Measurements from ENCODE around the gene DEUP1. TPM values are rescaled to one million over a fixed set of nuclear protein-coding genes. Genes with fewer than 3 reads are reported as not detected.

The DEUP1 gene
- total and polyA plus RNA-seq, 4 experiments from 2014 or later: not detected

DNA sequence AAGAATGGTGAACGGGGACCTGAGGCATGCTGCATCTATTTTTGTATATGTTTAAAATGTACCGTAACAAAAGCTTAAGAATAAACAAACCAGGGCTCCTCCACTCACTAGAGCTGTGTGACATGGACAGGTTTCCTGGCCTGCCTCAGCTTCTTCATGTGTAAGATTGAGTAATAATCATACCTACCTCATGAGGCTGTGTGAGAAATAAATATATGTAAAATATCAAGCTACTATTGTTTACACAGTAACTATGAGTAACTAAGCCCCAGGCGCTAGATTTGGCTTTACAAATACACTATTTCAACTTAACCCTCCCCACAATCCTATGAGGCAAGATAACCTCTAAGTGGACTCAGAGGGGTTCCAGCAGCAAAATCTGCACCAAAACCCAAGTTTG lies 146.3 kb downstream of the DEUP1 start:
- Mint-ChIP-seq H3K4me1 (no peaks in the 10 kb centered on the region), H3K27ac (no peak overlapping the region), H3K9me3 (peaks cover 0 to 2% (median 0%) of the 10 kb centered on the region in 8 donors), H3K4me3 (no peak overlapping the region), H3K27me3 (no peaks in the 10 kb centered on the region), H3K36me3 (peaks cover 25% of the 10 kb centered on the region in 2 donors)
- ChIA-PET POLR2A (ENCODE audit: partially characterized antibody) (no interaction called here), CTCF (ENCODE audit: partially characterized antibody) (no interaction called here)
- no peaks in the 10 kb centered on the region for H3K9me3 ChIP-seq (ENCODE audit: control insufficient read depth in 1 of 2, low read length in 2 of 2)
- no peaks in the 10 kb centered on the region for H3K4me1 ChIP-seq (ENCODE audit: insufficient read depth, low read length)
- DNase-seq: no peak
- H3K36me3 ChIP-seq (ENCODE audit: insufficient read depth, low read length): no peaks in the 10 kb centered on the region
- intact Hi-C loops (cut with micrococcal nuclease): no loop called here
- H3K27ac ChIP-seq (ENCODE audit: low read depth, low read length): no peak overlapping the region
- H3K4me3 ChIP-seq (ENCODE audit: low read length in 2 of 2): no peak overlapping the region
- no peaks in the 10 kb centered on the region for H3K27me3 ChIP-seq (ENCODE audit: insufficient read depth, low read length)

- POLR2A ChIA-PET (ENCODE audit: partially characterized antibody): no interaction called here
- no peaks in the 10 kb centered on the region for H3K27me3 Mint-ChIP-seq
These were observed 147.2 kb downstream of the DEUP1 start for GRCh38 chr11:93477684-93478234.

GRCh38 chr11:93478841-93479240 lies 148.3 kb downstream of the DEUP1 start:
- intact Hi-C loops (cut with micrococcal nuclease): no loop called here
- H3K27me3 Mint-ChIP-seq: no peaks in the 10 kb centered on the region
- H3K4me1 Mint-ChIP-seq: no peaks in the 10 kb centered on the region
- no peaks in the 10 kb centered on the region for H3K9me3 ChIP-seq (ENCODE audit: control insufficient read depth in 1 of 2, low read length in 2 of 2)
- no peaks in the 10 kb centered on the region for H3K27me3 ChIP-seq (ENCODE audit: insufficient read depth, low read length)
- H3K4me3 ChIP-seq (ENCODE audit: low read length in 2 of 2): no peak overlapping the region
- no peaks in the 10 kb centered on the region for H3K4me1 ChIP-seq (ENCODE audit: insufficient read depth, low read length)
- DNase-seq: no peak
- H3K4me3 Mint-ChIP-seq: no peak overlapping the region
- H3K9me3 Mint-ChIP-seq: no peaks in the 10 kb centered on the region
- CTCF ChIA-PET (ENCODE audit: partially characterized antibody): no interaction called here
- peaks cover 25 to 28% of the 10 kb centered on the region in 2 donors for H3K36me3 Mint-ChIP-seq
- no peak overlapping the region for H3K27ac Mint-ChIP-seq
- POLR2A ChIA-PET (ENCODE audit: partially characterized antibody): no interaction called here
- no peak overlapping the region for H3K27ac ChIP-seq (ENCODE audit: low read depth, low read length)
- H3K36me3 ChIP-seq (ENCODE audit: insufficient read depth, low read length): no peaks in the 10 kb centered on the region

More at GRCh38 chr11:93477684-93478234, 147.2 kb downstream of the DEUP1 start:
- Mint-ChIP-seq H3K4me1 (no peaks in the 10 kb centered on the region), H3K36me3 (peaks cover 25 to 30% of the 10 kb centered on the region in 2 donors), H3K4me3 (no peak overlapping the region), H3K27ac (no peak overlapping the region), H3K9me3 (peaks cover 0 to 2% (median 0%) of the 10 kb centered on the region in 8 donors)
- no peak overlapping the region for H3K27ac ChIP-seq (ENCODE audit: low read depth, low read length)
- intact Hi-C loops (cut with micrococcal nuclease): no loop called here
- H3K27me3 ChIP-seq (ENCODE audit: insufficient read depth, low read length): no peaks in the 10 kb centered on the region
- H3K36me3 ChIP-seq (ENCODE audit: insufficient read depth, low read length): no peaks in the 10 kb centered on the region
- H3K4me1 ChIP-seq (ENCODE audit: insufficient read depth, low read length): no peaks in the 10 kb centered on the region
- no peak for DNase-seq
- H3K4me3 ChIP-seq (ENCODE audit: low read length in 2 of 2): no peak overlapping the region
- no peaks in the 10 kb centered on the region for H3K9me3 ChIP-seq (ENCODE audit: control insufficient read depth in 1 of 2, low read length in 2 of 2)
- CTCF ChIA-PET (ENCODE audit: partially characterized antibody): no interaction called here

- no peak for DNase-seq
- CTCF ChIA-PET (ENCODE audit: partially characterized antibody): no interaction called here
- peaks cover 25 to 28% of the 10 kb centered on the region in 2 donors for H3K36me3 Mint-ChIP-seq
These were observed 149.7 kb downstream of the DEUP1 start for GRCh38 chr11:93480256-93480655.

GRCh38 chr11:93480756-93481155 lies 150.2 kb downstream of the DEUP1 start:
- Histone ChIP-seq H3K36me3 (ENCODE audit: insufficient read depth, low read length) (no peaks in the 10 kb centered on the region), H3K9me3 (ENCODE audit: control insufficient read depth in 1 of 2, low read length in 2 of 2) (no peaks in the 10 kb centered on the region), H3K27me3 (ENCODE audit: insufficient read depth, low read length) (no peaks in the 10 kb centered on the region), H3K4me3 (ENCODE audit: low read length in 2 of 2) (no peak overlapping the region), H3K4me1 (ENCODE audit: insufficient read depth, low read length) (no peaks in the 10 kb centered on the region), H3K27ac (ENCODE audit: low read depth, low read length) (no peak overlapping the region)
- POLR2A ChIA-PET (ENCODE audit: partially characterized antibody): no interaction called here
- Mint-ChIP-seq H3K27me3 (no peaks in the 10 kb centered on the region), H3K4me3 (no peak overlapping the region), H3K36me3 (peaks cover 24 to 25% of the 10 kb centered on the region in 2 donors), H3K9me3 (no peaks in the 10 kb centered on the region), H3K27ac (no peak overlapping the region), H3K4me1 (no peaks in the 10 kb centered on the region)
- intact Hi-C loops (cut with micrococcal nuclease): no loop called here
- CTCF ChIA-PET (ENCODE audit: partially characterized antibody): interaction anchor here (1.0 kb wide), 1 partner anchor 60 kb away, joined by 3 read pairs; no protein-coding TSS in a partner anchor
- no peak for DNase-seq

More at GRCh38 chr11:93480256-93480655, 149.7 kb downstream of the DEUP1 start:
- Histone ChIP-seq H3K27ac (ENCODE audit: low read depth, low read length) (no peak overlapping the region), H3K4me1 (ENCODE audit: insufficient read depth, low read length) (no peaks in the 10 kb centered on the region), H3K9me3 (ENCODE audit: control insufficient read depth in 1 of 2, low read length in 2 of 2) (no peaks in the 10 kb centered on the region), H3K36me3 (ENCODE audit: insufficient read depth, low read length) (no peaks in the 10 kb centered on the region), H3K27me3 (ENCODE audit: insufficient read depth, low read length) (no peaks in the 10 kb centered on the region), H3K4me3 (ENCODE audit: low read length in 2 of 2) (no peak overlapping the region)
- Mint-ChIP-seq H3K4me3 (no peak overlapping the region), H3K4me1 (no peaks in the 10 kb centered on the region), H3K9me3 (no peaks in the 10 kb centered on the region), H3K27ac (no peak overlapping the region), H3K27me3 (no peaks in the 10 kb centered on the region)
- POLR2A ChIA-PET (ENCODE audit: partially characterized antibody): no interaction called here
- intact Hi-C loops (cut with micrococcal nuclease): no loop called here

- Mint-ChIP-seq H3K9me3 (no peaks in the 10 kb centered on the region), H3K27ac (no peak overlapping the region), H3K27me3 (no peaks in the 10 kb centered on the region), H3K4me1 (no peaks in the 10 kb centered on the region), H3K4me3 (no peak overlapping the region), H3K36me3 (peaks cover 20 to 25% of the 10 kb centered on the region in 2 donors)
- CTCF ChIA-PET (ENCODE audit: partially characterized antibody): interaction anchor here (1.0 kb wide), 1 partner anchor 60 kb away, joined by 3 read pairs; no protein-coding TSS in a partner anchor
- no peaks in the 10 kb centered on the region for H3K36me3 ChIP-seq (ENCODE audit: insufficient read depth, low read length)
- no peak overlapping the region for H3K27ac ChIP-seq (ENCODE audit: low read depth, low read length)
- no peaks in the 10 kb centered on the region for H3K9me3 ChIP-seq (ENCODE audit: control insufficient read depth in 1 of 2, low read length in 2 of 2)
- no peaks in the 10 kb centered on the region for H3K27me3 ChIP-seq (ENCODE audit: insufficient read depth, low read length)
- DNase-seq: no peak
- POLR2A ChIA-PET (ENCODE audit: partially characterized antibody): no interaction called here
- H3K4me3 ChIP-seq (ENCODE audit: low read length in 2 of 2): no peak overlapping the region
- intact Hi-C loops (cut with micrococcal nuclease): no loop called here
- H3K4me1 ChIP-seq (ENCODE audit: insufficient read depth, low read length): no peaks in the 10 kb centered on the region
These were observed 150.7 kb downstream of the DEUP1 start for GRCh38 chr11:93481279-93481678.

GRCh38 chr11:93481696-93482095 lies 151.2 kb downstream of the DEUP1 start:
- H3K4me3 Mint-ChIP-seq: no peak overlapping the region
- ChIA-PET CTCF (ENCODE audit: partially characterized antibody) (interaction anchor here (1.0 kb wide), 1 partner anchor 59 kb away, joined by 3 read pairs; no protein-coding TSS in a partner anchor), POLR2A (ENCODE audit: partially characterized antibody) (no interaction called here)
- H3K36me3 ChIP-seq (ENCODE audit: insufficient read depth, low read length): no peaks in the 10 kb centered on the region
- H3K27me3 ChIP-seq (ENCODE audit: insufficient read depth, low read length): no peaks in the 10 kb centered on the region
- no peaks in the 10 kb centered on the region for H3K9me3 Mint-ChIP-seq
- H3K4me1 Mint-ChIP-seq: no peaks in the 10 kb centered on the region
- H3K27ac ChIP-seq (ENCODE audit: low read depth, low read length): no peak overlapping the region
- H3K27ac Mint-ChIP-seq: no peak overlapping the region
- no peak for DNase-seq
- H3K9me3 ChIP-seq (ENCODE audit: control insufficient read depth in 1 of 2, low read length in 2 of 2): no peaks in the 10 kb centered on the region
- H3K4me3 ChIP-seq (ENCODE audit: low read length in 2 of 2): no peak overlapping the region
- H3K4me1 ChIP-seq (ENCODE audit: insufficient read depth, low read length): no peaks in the 10 kb centered on the region
- peaks cover 16 to 23% of the 10 kb centered on the region in 2 donors for H3K36me3 Mint-ChIP-seq
- H3K27me3 Mint-ChIP-seq: no peaks in the 10 kb centered on the region
- intact Hi-C loops (cut with micrococcal nuclease): no loop called here
